HG03108 (cell line): Measurements from ENCODE around the gene PLXDC2.

Source experiments
- ATAC-seq: cut with Tn5 transposase; IDR thresholded peaks from one replicate; pipeline ENCODE4 v1.9.1; 2021; ENCODE audit warnings: moderate library complexity; ENCODE audit not compliant: unreplicated experiment

The PLXDC2 gene

DNA sequence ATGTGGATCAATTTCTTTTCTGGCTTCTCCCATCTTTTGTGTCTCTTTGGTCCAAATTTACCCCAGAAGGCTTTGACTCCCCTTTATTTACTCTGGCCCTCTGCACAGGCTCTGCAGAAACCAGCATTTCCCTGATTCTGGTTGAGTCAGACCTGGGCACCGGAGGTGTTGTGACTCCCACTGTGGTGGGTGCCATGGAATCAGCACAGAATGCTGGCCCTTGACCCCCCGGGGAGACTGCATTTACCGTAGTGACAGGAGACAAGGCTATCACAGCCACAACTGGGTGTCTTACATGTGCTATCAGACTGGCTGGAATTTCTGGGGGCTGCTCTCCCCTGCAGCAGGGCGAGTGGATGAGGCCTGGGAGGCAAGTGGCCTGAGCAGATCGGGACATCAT, 37.6 kb downstream of the PLXDC2 start:
- no peak for ATAC-seq

- ATAC-seq: no peak
Observed at GRCh38 chr10:19857876-19858275, 41.6 kb downstream of the PLXDC2 start.

- no peak for ATAC-seq
Observed at GRCh38 chr10:19860107-19860506, 43.9 kb downstream of the PLXDC2 start.

- no peak for ATAC-seq
Observed at GRCh38 chr10:19862811-19863515, 46.7 kb downstream of the PLXDC2 start.

DNA sequence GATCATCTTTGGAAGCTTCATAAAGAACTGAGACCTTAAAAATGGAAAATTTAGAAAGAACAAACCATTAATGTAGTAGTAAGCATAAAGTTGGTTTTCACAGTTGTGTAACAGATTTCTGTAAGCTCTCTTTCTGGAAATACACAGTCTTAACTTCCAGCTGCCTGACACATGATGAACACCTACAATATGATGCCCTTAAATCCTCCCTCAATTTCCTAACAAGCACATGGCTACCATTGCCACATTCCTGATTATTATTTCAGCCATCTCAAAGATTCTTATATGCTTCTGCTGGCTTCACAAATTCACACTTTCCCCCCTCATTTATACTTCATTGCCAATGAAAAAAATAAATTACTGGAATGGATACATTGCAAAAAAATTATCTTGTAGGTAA, 49.4 kb downstream of the PLXDC2 start:
- no peak for ATAC-seq

GRCh38 chr10:19869370-19869769, 53.1 kb downstream of the PLXDC2 start:
- ATAC-seq: no peak

DNA sequence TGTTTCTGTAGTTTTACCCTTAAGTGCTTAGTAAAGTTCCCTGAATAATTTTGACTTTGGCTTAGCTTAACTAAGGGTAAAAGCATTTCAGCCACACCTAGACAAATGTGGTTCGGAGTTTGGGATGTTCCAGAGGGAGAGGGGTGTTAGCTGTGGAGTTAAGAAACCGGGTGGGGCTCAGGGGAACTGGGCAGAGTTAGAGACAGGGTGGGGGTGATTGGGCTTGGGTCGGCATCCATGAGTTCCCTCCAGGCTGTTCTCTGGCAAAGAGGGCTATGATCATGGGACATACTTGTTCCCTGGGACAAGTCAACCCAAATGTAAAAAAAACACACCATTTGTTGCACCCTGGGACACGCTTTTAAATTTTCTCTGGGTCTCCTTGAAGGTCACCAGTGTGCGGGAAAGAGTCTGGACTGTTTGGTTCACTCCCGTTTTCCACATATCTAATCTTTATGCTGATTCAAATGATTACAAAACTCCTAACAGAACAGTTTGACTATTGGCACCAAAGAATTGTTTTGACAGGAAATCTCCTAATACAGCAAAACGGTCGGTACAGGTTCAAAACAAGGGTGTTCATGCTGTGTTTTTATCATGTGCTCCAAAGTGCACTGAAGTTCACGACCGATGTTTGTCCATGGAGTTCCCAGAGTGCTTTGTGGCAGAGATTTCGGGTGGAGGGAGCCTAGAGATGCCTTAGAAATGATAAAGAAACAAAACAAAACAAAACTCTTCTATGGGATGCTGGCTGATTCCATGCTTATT, 56.5 kb downstream of the PLXDC2 start:
- ATAC-seq: no peak

DNA sequence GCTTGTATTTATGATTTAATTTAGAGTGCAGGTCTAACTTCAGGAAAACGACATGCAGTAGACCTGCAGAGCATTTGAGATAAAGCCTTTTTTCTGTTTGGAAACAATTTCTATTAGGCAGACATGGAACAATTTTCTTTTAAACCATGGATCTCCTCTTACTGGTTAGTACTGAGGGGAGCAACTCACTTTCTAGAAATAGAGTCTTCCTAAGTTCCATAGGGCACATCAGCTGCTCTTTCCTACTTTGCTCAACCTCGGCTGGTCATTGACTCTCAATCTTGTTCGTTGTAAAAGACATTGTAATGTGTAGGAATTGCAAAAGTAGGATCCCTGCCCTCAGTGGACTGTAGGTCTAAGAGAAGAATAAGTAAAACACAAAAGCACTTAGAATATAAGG, 58.0 kb downstream of the PLXDC2 start:
- ATAC-seq: no peak

DNA sequence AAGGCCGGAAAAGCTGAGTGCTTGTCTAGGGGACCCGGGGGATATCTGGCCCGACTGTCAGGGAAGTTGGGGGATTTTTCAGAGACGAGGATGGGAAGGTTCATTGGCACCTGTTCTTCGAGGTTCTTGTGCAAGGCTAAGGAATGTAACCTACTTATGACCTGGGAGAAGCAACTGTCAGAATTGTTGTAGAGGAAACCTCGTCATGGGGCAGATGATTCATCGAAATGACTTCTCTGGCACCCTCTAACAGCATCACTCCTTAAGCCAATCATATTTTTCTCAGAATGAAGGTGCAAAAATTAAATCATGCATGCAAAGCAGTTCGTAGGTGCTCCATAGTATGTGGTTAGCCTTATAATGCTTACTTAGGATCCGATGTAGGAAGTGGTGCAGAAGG, 58.6 kb downstream of the PLXDC2 start:
- no peak for ATAC-seq

- no peak for ATAC-seq
Observed at GRCh38 chr10:19876570-19876969, 60.3 kb downstream of the PLXDC2 start.

- ATAC-seq: no peak
Observed at GRCh38 chr10:19877466-19878255, 61.4 kb downstream of the PLXDC2 start.

DNA sequence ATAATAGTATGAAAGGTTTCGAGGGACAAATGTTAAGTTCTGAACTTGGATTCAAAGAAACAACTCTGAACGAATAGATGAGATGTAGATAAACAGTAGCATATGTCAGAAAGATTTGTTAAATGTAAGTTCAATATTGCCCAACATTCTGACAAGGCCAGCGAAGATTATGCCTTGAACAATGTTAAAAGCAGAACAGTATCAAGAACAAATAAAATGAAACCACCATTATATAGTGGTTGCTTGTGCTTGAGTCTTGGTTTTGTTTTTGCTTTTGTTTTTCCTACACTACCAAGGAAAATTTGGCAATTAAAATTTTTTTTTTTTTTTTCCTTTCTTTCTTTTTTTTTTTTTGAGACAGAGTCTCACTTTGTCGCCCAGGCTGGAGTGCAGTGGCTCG, 66.4 kb downstream of the PLXDC2 start:
- no peak for ATAC-seq

DNA sequence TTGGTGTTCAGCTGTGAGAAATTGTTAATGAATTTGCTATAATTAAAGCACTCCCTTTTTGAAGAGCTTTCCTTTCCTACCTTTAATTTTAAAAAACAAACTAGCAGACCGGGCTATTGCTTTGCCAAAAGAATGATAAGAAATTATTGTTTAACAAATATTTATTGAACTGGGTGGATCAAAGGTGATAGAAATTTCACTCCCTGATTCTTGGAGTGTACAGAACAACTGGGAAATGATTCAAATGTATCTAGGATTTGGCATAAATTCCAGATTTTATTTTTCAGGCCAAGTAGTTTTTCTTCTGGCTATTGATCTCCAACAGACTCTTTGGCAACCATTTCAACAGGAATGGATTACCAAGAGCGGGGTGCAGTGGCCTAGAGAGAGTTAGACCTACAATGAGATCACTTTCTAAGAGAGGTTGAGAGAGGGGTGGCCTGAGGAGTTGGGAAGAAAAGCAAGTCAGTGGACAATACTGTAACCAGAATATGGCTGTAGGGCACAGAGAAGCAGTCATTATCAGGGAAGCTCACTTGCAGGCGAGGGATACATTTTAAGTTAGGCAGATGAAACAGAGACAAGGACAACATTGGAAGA, 71.9 kb downstream of the PLXDC2 start:
- ATAC-seq: no peak

- ATAC-seq: no peak
Observed at GRCh38 chr10:19889256-19889655, 73.0 kb downstream of the PLXDC2 start.

- ATAC-seq: no peak
Observed at GRCh38 chr10:19891429-19891828, 75.2 kb downstream of the PLXDC2 start.

DNA sequence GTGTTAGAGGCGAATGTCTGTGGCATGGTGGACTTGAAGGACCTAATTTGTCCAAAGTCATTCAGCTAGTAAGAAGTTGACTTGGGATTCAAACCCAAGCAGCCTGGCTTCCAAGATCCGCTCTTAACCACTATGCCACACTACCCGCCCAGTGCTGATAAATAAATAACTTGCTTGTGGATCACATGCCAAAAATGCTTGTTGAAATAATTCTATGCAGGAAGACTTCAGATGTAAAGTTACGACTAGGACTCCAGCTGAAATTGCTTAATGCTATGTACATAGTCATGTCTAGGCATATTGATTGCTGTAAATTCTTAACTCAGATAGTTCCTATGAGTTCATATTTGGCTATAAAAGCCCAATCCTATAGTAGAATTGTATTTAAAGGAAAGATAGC, 76.0 kb downstream of the PLXDC2 start:
- no peak for ATAC-seq

GRCh38 chr10:19892677-19893076, 76.4 kb downstream of the PLXDC2 start:
- no peak for ATAC-seq

DNA sequence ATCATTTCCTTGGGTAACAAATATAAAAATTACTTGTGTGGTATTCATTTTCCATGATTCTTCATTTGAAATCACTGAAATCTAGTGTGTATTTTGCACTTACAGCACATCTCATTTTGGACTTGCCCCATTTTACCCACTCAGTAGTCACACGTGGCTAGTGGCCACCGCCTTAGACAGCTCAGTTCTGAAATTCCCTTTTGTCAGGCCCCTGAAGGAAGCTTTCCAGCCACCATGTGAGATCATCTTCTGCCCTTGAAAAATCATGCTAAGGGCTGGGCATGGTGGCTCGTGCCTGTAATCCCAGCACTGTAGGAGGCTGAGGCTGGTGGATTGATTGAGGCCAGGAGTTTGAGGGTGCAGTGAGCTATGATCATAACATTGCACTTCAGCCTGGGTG, 79.3 kb downstream of the PLXDC2 start:
- ATAC-seq: no peak

- ATAC-seq: no peak
Observed at GRCh38 chr10:19902456-19902855, 86.2 kb downstream of the PLXDC2 start.

- peak; percentile 84 for ATAC-seq
Observed at GRCh38 chr10:19904202-19904661, 88.0 kb downstream of the PLXDC2 start.

- no peak for ATAC-seq
Observed at GRCh38 chr10:19906108-19906791, 90.0 kb downstream of the PLXDC2 start.
